Measurements from ENCODE around the gene N4BP2L1.

Gene N4BP2L1

DNA sequence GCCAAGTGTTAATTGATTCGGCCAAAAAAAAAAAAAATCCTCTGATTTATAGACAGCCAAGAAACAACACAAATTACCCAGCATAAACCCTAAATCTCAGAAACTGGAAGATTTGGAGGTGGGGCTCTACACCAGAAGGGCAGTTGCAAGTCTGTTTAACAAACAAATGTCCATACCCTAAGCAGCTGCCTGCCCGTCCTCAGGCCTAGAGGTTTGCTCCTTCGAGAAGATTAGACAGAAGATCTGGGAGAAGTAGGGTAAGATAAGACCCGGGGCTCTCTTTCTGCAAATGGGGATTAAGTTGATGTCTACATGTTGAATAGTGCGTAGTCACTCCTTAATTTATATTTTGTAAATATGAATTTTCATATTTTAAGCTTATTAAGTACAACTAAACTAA, 3.4 kb upstream of the N4BP2L1 start:
- DNase-seq (ENCODE audit: low read depth, low spot score): no peak

DNA sequence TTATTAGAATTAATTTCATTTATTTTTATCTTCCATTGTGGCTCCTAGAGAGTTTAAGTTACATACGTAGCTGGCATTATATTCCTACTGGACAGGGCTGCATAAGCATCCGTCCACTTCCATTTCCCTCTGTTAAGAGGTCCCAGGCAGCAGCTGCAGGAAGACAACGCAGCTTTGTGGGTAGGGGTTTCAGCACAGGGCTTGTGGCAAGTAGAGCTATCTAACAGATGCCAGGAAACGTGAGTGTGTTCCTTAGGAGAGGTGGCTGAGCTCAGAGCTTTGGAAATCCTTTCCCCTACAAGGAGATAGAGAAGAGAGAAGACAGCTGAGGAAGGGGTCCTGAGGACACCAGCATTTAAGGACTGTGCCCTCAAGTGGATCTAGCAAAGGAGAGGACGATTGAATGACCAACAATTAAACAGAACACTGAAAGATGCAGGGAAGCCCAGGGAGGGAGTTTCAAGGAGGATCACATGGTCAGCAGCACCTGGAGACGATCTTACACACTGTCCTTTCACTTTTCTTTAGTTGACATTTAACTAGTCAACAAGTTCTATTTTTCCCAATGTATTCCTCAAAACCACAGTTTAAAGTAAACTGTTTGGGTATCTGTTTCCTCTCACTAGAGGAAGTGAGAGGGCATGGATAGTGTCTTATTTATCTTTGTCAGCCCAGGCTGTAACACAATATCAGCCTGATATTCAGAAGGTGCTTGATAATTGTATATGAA, 2.3 kb upstream of the N4BP2L1 start:
- DNase-seq (ENCODE audit: low read depth, low spot score): no peak

DNA sequence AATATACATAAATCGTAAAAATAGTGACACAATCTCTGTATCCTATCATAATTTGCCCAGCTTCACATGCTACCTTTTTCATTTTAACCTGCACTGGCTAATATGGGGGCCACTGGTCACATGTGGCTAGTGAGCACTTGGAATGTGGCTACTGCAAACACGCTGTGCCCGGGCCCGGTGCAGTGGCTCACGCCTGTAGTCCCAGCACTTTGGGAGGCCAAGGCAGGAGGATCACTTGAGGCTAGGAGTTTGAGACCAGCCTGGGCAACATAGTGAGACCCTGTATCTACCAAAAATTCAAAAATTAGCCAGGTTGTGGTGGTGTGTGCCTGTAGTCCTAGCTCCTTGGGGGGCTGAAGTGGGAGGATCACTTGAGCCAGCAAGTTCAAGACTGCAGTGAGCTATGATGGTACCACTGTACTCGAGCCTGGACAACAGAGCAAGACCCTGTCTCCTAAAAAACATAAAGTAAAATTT, 1.5 kb upstream of the N4BP2L1 start:
- no peak for DNase-seq (ENCODE audit: low read depth, low spot score)

DNA sequence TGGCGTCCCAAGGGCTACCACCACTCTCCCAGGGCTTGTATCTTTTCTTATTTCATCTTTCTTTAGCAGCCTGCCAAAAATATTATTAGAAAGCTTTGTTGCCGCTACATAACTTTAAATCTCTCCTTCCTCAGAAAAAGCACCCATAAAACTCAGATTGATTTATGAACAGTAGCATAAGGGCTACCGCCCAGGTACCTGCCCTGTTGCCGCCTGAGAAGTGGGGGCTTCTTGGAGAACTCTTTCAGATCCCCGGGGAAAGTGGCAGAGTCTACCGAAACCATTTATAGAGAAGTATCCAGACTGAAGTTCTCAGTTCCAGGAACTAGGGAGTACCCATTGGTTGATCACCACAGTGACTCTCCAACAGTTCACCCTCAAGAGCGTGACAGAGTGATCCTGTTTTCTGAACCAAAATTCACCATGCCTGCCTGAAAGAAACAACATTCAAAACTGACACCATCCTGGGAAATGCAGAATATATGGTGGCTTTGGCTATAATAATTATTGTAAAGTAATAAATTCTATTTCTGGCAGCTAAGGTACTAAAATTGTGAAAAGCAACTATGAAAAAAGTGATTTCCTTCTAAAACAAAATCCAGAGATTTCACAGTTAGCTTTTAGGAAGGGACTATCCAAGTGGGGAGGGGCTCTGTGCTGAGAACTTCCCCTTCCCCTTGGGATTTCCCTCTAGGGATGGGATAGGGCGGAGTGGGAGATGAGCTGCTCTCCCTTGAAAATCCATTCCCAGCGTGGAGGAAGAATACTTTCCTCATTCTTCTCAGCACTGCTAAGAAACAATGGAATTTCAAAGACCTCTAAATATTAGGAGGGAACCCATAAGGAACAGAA, 877 bp upstream of the N4BP2L1 start:
- no peak for DNase-seq (ENCODE audit: low read depth, low spot score)

DNA sequence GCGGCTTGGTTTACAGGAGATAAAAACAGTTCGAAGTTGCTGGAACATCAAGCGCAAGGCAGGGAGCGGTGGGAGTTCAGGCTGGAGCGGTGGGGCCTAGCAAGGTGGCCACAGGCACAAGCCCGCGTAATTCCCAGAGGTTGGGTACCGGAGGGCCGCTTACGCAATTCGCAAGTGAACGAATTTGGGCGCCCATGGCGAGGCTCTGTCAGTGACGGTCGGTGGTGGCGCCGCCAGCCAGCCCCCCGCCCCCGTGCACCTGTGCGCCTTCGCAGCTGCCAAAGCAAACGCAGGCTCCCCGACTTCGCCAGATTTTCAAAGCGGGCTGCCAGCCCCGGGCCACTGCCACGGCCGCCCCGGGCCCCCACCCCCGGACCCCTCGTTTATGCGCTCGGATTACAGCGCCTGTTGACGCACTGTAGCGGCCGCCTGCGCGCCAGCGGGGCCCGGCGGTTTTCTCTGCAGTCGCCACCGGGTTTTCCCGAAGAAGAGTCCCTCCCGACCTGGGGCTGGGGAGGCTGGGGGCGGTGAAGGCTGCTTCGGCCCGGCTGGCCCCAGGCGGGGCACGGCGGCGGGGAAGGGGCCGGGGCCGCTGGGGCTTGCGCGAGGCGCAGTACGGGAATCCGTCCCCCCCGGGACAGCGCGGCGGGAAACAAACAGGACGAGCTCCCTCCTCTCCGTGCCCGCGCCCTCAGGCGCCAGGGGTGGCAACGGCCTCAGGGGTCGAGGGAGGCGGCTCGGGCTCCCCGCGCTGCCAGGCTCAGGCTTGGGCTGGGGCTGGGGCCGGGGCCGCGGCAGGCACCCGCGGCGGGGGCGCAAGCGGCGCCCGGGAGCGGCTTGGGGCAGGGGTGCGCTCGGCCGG, 709 bp downstream of the N4BP2L1 start:
- DNase-seq (ENCODE audit: low read depth, low spot score): no peak

DNA sequence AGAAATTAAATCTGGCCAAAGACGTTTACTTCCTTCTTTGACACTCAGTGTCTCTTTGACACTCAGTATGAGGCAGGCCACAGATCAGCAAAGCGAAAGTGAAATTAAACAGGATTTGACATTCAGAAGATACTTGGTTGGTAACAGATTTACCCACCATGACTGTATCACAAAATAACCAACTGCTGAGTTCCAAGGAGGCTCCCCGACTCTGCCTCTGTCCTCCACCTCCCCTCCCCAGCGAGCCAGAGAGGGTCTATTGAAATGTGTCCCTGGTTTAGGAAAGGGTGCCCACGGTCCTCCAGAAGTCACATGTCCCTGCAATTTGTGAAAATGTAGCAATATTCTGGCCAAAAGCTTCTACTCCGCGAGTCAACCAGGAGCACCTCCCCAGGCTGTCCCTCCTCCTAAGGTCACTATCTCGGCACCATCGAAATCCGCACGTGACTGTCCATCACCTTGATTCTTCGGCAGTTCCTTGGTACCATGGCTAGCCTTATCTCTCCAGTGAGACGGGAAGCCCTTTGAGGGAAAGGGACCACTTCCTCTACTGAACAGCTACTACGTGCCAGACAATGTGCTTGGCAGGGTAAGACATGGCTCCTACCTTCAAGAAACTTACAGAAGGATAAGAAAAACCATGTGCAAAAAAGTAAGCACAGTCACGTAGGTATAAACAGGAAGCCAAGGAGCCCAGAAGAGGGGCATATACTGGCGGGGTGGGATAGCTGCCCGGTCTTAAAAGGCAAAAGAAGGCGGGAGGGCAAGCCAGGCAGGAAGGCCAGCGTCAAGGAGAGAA, 1.5 kb downstream of the N4BP2L1 start:
- no peak for DNase-seq (ENCODE audit: low read depth, low spot score)

DNA sequence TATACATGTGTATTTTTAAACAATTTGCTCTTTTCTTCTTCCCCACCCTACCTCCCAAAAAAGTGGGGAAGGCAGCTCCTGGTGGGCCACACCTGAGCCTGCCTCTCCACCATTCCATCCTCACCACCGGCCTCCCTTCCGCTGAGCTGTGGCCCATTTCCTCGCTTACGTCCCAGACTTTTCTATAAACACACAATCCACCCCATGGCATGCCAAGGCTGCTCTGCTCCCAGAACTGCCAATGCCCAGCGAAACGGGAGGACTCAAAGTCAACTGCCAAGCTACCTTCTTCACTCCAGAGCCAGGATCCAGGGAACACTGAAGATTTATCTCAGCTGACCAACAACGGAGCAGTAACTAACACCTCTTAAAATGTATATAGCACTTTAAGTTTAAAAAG, 2.8 kb downstream of the N4BP2L1 start:
- no peak for DNase-seq (ENCODE audit: low read depth, low spot score)

DNA sequence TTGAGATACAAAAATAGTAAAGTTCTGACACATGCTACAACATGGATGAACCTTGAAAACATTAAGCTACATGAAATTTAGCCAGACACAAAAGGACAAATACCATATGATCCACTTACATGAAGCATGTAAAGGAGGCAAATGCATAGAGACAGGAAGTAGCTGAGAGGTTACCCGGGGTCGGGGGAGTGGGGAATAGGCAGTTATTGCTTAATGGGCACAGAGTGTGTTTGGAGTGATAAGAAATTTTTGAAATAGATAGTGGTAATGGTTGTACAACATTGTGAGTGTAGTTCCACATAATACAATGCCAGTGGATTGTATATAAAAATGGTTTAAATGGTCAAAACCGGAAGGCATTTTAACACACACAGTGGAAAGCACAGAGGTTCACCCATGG, 4.3 kb downstream of the N4BP2L1 start:
- DNase-seq (ENCODE audit: low read depth, low spot score): no peak

DNA sequence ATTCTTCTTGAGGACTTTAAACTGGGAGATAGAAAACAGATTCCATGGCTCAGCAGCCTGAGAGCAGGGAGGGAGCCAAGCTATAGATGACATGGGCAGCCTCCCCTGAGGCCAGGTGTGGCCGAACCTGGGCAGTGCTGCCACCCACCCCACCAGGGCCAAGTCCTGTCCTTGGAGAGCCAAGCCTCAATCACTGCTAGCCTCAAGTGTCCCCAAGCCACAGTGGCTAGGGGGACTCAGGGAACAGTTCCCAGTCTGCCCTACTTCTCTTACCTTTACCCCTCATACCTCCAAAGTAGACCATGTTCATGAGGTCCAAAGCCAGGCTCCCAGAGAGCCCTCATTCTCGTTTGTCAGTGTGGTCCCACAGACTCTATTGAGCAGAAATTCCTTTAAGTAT, 8.1 kb downstream of the N4BP2L1 start:
- no peak for DNase-seq (ENCODE audit: low read depth, low spot score)

DNA sequence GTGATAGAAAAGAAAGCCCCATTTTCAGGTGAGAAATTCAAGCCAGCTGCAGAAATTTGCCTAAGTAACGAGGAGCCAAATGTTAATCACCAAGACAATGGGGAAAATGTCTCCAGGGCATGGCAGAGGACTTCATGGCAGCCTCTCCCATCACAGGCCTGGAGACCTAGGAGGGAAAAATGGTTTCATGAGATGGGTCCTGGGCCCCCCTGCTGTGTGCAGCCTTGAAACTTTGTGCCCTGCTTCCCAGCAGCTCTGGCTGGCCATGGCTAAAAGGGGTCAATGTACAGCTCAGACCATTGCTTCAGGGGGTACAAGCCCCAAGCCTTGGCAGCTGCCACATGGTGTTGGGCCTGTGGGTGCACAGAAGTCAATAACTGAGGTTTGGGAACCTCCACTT, 9.9 kb downstream of the N4BP2L1 start:
- no peak for DNase-seq (ENCODE audit: low read depth, low spot score)

DNA sequence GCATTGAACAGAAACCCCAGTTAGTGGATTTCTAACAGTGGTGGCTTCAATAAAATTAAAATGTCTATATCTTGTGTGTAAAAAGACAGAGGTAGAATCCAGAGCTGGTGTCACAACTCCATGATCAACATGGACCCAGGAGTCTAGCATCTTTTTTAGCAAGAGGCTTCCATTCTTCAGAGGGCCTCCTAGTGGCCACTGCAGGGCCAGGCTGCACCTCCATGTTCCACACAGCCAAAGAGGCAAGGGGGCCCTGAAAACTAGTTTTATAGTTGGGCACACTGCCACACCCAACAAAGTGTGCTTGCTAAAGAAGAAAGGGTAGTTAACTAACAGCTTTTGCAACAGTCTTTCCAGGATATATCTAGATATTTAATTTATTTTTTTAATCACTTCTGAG, 12.9 kb downstream of the N4BP2L1 start:
- DNase-seq (ENCODE audit: low read depth, low spot score): no peak

DNA sequence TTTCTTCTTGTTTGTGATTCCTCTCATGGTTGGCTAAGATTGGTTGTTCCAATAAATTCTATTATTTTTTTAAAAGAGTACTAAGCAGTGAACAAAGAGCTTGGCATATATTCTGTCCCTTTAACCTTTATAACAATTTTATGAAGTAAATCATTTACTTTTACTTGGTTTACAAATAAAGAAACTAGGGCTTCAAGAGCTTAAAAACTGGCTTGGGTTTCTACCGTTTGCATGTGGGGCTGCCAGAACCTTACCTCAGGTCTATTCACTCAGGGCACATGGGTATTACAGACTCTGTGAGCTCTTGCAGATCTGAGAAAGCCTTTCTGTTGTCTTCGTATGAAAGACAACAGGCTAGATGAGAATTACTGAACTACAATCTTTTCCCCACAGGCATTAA, 13.3 kb downstream of the N4BP2L1 start:
- DNase-seq (ENCODE audit: low read depth, low spot score): no peak

DNA sequence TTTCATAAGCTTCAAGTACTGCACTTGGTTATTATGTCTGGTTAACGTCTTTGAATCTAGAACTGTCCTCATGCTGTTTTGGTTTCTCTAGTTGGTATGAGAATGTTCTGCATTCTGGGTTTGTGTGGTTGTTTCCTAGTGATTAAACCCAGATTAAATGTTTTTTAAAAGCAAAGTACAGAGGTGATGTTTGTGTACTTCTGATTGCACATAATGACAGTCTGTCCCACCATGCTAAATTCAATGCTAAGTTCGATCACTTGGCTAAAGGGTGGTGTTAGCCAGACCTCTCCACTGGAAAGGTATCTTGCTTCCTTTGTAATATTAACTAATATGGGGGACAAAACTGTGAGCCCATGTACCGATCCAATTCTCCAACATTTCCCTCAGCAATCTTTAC, 14.6 kb downstream of the N4BP2L1 start:
- no peak for DNase-seq (ENCODE audit: low read depth, low spot score)

DNA sequence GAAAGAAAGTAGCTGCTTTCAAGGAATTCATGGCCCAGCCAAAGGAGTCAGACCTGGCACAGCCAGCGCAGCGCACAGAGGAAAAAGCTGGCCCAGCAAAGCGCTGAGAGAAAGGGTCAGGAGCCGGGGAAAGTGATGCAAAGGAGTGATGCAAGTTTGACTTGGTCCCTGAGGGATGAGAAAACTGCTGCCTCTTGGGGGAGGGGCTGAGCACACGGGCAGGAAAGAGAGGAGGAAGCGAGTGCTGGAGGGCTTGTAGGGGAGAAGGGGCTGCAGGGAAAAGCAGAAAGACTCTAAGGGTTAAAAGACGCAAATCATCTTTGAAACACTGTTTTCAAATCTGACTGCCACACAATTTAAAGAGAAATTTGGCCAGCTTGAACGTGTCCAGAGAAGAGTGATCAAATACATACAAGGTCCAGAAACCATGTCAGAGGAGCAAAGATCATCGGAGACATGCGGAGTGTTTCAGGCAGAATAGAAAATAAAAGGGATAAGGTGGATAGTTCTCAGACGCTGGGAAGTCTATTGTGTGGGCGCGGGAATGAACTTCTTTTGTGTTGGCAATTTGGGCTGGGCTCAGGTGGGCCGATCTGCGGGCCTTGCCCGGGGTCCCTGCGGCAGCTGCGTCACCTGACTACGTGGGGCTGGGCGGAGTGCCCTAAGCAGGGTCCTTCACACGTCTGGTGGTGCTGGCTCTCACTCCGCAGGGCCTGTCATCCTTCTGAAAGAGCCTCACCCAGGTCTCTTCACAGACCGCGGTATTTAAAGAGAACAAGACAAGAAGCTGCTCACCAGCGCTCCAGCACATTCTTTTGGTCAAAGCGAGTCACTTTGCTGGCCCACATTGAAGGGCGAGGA, 18.1 kb downstream of the N4BP2L1 start:
- DNase-seq (ENCODE audit: low read depth, low spot score): peak; percentile 42

DNA sequence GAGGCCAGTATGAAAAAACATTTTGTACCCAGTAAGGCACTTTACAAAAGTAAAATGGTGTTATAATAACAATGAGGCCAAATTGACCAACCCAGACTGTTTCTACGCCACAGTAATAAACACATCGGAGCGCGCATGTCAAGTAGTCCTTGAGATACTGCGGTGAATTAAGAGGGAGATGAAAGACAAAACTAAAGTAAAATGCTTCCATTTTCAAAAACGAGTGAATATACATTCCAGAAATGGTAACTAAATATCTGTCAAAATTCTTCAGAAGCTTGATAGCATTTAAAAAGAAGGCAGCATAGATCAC, 19.0 kb downstream of the N4BP2L1 start:
- no peak for DNase-seq (ENCODE audit: low read depth, low spot score)

DNA sequence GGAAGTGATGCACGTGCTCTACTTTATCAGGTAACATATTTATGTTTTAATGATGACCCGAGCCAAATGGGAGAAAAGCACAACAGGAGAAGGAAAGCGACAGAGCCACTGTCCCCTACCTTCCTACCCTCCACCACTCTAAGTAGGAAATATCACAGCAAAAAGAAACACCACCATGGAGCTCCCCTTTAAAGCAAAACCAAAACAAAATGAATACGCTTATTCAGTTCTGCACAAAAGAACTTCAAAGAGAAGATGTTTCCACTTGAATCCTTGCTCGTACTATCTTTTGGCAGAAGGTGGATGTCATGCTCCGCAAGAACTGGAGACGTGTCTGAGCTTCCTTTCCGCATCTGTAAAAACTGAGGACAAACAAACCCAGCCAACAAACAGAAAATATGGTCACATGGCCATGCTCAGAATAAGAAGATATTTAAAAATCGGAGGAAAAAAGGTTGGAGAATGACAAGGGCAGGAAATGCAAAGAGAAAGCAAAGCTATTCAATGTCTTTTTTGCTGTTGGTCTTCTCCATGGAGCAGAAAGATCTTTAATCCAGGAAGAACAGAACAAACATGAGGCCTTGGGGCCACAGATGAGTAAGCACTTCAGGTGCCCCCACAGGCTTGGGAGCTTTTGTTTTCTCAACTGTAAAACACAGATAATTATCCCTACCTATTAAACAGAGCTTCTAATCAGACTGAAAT, 19.5 kb downstream of the N4BP2L1 start:
- no peak for DNase-seq (ENCODE audit: low read depth, low spot score)

DNA sequence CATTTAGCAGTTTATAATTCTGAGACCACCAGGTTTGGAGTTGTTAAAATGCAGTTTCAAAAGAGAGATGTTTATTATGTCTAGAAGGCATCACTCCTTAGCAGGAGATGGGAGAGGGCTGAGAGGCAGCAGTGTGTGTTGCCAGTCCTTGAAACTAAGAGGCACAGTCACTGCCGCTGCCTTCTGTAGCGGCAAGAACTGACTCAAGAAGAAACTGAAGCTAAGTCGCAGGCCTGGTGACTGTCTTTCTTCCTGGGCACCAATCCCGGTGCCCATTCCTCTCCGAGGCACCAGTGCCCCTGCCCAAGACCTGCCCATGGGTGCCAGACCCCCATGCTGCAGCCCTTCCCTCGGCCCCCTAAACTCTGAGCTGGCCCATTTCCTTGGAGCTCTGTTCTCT, 20.1 kb downstream of the N4BP2L1 start:
- no peak for DNase-seq (ENCODE audit: low read depth, low spot score)

DNA sequence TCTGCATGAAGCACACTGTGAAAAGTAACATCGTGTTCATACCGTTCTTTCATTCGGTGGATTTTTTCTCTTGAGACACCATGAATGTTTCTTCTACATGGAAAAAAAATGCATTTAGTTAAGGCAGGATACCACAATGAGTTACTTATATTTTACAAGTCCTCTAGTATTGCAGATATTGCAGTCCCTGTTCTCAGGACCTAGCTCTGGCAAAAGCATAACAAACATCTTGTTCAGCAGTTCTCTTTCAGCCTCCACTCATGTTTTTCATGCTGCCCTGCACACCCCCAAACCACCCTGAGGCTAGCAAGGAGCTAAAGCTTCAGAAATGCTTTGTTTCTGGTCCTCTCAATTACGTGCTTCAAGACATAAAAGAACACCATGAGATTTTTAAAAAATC, 24.8 kb downstream of the N4BP2L1 start:
- DNase-seq (ENCODE audit: low read depth, low spot score): no peak

DNA sequence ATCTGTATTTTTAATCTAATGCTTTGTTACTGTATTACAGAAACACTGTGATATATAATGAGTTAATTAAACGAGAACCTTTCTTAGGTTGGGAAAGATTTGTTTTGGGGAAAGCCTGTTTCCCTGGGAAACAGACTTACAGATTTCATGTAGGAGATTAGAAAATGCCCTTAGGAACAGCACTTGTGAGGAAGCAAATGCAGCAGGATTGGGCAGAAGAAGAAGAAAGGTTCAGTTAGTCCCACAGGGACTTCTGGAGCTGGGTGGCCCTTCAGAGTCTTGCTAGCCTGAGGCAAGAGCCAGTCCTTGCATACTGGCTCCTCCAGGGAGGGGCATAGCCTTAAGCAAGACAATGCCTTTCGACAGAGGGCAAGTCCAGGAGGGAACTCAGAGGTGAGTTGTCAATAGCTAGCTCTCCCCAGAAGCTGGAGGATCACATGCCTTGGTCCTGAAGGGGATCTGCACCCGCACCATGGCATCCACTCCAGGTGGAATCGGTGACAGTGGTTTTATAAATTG, 36.8 kb downstream of the N4BP2L1 start:
- DNase-seq (ENCODE audit: low read depth, low spot score): no peak

DNA sequence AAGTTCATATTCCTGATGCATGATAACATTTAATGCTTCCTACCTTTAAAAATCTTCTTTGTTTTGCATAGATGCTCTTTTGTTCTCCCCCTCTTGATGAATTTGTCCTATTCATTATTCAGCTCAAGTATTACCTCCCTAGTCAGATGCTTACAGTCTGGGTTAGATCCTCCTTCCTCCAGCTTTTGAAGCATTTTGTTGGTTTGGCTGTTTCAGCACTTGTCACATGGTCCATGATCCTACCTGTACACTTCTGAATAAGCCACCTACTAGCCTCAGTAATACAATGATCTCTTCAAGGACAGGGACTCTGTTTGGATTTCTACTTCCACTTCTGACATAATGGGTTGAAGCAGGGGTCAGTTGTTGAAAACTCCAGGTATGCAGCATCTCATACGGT, 37.4 kb downstream of the N4BP2L1 start:
- DNase-seq (ENCODE audit: low read depth, low spot score): no peak

Data from brain pericyte (primary cell).